BJ (cell line): ENCODE measurements around the gene VAV2. TPM values are rescaled to one million over a fixed set of nuclear protein-coding genes. Genes with fewer than 3 reads are reported as not detected.

Source experiments
- CTCF ChIA-PET: fragments of 350-600 bp; formaldehyde crosslinking; extraction: SDS; loops from one replicate; lab custom pipeline; 2021; ENCODE audit warnings: antibody characterized with exemption, inconsistent platforms; lab: Yijun Ruan, JAX
- POLR2A ChIA-PET: fragments of 300-600 bp; sonication (Branson Sonifier 250); formaldehyde crosslinking; extraction: SDS; loops from one replicate; lab custom pipeline; 2021; ENCODE audit warnings: antibody characterized with exemption; lab: Charles Lee
- DNase-seq: peaks from one replicate; pipeline ENCODE4 v3.0.0-alpha.2; 2011; ENCODE audit warnings: low read depth
- H3K27me3 ChIP-seq: 2 replicates; pipeline ENCODE4 v1.6.0; 2011; ENCODE audit warnings: low read length; ENCODE audit not compliant: control insufficient read depth, insufficient read depth
- H3K36me3 ChIP-seq: 2 replicates; pipeline ENCODE4 v1.5.1; 2011; ENCODE audit warnings: low read length; ENCODE audit not compliant: control insufficient read depth, insufficient read depth
- H3K4me3 ChIP-seq: 2 replicates; pipeline ENCODE4 v1.5.1; 2011; ENCODE audit warnings: low read depth, mild to moderate bottlenecking, control low read depth, low read length
- polyA plus RNA-seq: library from polyadenylated mRNA; depleted of rRNA; stranded (reverse); fragments of >200 nt; gene quantifications from 2 replicates; pipeline ENCODE4 v1.2.3, GENCODE V29; 2011
- TF ChIP-seq, protein P1 (sequence below): IDR thresholded peaks from 2 replicates; pipeline ENCODE4 v1.5.1; 2011; ENCODE audit warnings: low read depth, mild to moderate bottlenecking, control low read depth, inconsistent platforms, low read length, moderate library complexity; ENCODE audit not compliant: insufficient read depth

VAV2 gene
- polyA plus RNA-seq, 1 experiment: 9.9 TPM

- H3K4me3 ChIP-seq: no peak overlapping the region
- POLR2A ChIA-PET: no interaction called here
- peaks cover 6% of the 10 kb centered on the region for H3K36me3 ChIP-seq
- CTCF ChIA-PET: no interaction called here
- no peak for DNase-seq
- H3K27me3 ChIP-seq: no peaks in the 10 kb centered on the region
- TF ChIP-seq, protein P1, sequence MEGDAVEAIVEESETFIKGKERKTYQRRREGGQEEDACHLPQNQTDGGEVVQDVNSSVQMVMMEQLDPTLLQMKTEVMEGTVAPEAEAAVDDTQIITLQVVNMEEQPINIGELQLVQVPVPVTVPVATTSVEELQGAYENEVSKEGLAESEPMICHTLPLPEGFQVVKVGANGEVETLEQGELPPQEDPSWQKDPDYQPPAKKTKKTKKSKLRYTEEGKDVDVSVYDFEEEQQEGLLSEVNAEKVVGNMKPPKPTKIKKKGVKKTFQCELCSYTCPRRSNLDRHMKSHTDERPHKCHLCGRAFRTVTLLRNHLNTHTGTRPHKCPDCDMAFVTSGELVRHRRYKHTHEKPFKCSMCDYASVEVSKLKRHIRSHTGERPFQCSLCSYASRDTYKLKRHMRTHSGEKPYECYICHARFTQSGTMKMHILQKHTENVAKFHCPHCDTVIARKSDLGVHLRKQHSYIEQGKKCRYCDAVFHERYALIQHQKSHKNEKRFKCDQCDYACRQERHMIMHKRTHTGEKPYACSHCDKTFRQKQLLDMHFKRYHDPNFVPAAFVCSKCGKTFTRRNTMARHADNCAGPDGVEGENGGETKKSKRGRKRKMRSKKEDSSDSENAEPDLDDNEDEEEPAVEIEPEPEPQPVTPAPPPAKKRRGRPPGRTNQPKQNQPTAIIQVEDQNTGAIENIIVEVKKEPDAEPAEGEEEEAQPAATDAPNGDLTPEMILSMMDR: no peak
Measured at GRCh38 chr9:133934482-133935232, 57.5 kb downstream of the VAV2 start.

DNA sequence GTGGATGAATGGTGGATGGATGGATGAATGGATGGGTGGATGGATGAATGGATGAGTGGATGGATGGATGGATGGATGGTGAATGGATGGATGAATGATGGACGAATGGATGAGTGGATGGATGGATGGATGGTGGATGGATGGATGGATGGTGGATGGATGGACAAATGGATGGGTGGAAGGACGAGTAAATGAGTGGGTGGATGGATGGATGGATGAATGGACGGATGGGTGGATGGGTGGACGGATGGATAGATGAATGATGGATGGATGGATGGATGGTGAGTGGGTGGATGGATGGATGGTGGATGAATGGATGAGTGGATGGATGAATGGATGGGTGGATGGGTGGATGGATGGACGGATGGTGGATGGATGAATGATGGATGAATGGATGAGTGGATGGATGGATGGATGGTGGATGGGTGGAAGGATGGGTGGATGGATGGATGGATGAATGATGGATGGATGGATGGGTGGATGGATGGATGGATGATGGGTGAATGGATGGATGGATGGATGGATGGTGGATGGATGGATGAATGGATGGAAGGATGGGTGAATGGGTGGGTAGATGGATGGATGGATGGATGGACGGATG is 58.6 kb downstream of the VAV2 start:
- POLR2A ChIA-PET: no interaction called here
- Histone ChIP-seq H3K27me3 (no peaks in the 10 kb centered on the region), H3K36me3 (peaks cover 2% of the 10 kb centered on the region), H3K4me3 (no peak overlapping the region)
- CTCF ChIA-PET: no interaction called here
- TF ChIP-seq, protein P1: no peak
- no peak for DNase-seq

DNA sequence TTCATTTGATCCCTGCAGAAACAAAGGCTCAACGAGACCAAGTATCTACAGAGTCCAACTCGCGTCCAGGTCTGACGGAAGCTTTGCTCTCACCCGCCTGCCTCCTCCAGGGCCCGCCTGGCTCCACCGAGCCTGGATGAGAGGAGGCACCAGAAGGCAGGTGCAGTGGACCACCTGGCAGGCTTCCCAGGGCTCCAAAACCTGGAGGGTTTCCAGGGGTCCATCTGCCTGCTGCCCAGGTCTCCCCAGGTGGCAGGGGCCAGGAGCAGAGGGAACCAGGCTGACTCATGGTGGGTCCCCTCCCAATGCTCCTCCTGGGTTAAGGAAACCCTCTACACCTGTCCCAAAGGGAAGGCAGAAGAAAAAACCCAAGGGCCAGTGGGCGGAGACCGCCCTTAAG is 59.5 kb downstream of the VAV2 start:
- CTCF ChIA-PET: no interaction called here
- POLR2A ChIA-PET: no interaction called here

GRCh38 chr9:133932181-133932580 is 59.9 kb downstream of the VAV2 start:
- no peak overlapping the region for H3K4me3 ChIP-seq
- H3K36me3 ChIP-seq: peaks cover 5% of the 10 kb centered on the region
- no peaks in the 10 kb centered on the region for H3K27me3 ChIP-seq
- TF ChIP-seq, protein P1: no peak
- ChIA-PET POLR2A (no interaction called here), CTCF (no interaction called here)
- DNase-seq: no peak

More for the DNA sequence above, 59.5 kb downstream of the VAV2 start:
- TF ChIP-seq, protein P1: no peak
- no peak for DNase-seq
- H3K36me3 ChIP-seq: peaks cover 5% of the 10 kb centered on the region
- no peaks in the 10 kb centered on the region for H3K27me3 ChIP-seq
- no peak overlapping the region for H3K4me3 ChIP-seq

GRCh38 chr9:133930682-133931485 is 61.2 kb downstream of the VAV2 start:
- ChIA-PET CTCF (interaction anchor here (1.3 to 1.4 kb wide), 2 partner anchors 9 to 27 kb away, joined by 3 read pairs; no protein-coding TSS in a partner anchor), POLR2A (no interaction called here)
- Histone ChIP-seq H3K4me3 (no peak overlapping the region), H3K27me3 (no peaks in the 10 kb centered on the region), H3K36me3 (peaks cover 5% of the 10 kb centered on the region)
- no peak for DNase-seq
- TF ChIP-seq, protein P1: no peak
